Lower leg skin (tissue), 4 donors: ENCODE data around the gene NRIP3. TPM values are rescaled to one million over a fixed set of nuclear protein-coding genes. Genes with fewer than 3 reads are reported as not detected.
"Not testable (repeated sequence)": the region's sequence is repeated elsewhere in the genome, so short reads cannot be mapped to it uniquely, and the experiment has no call there.

Source experiments
- DNase-seq, 2 donors: peaks; one replicate each; pipeline ENCODE4 v3.0.0-alpha.2; 2019; ENCODE audit warnings: low spot score in 2 of 2
- H3K4me3 ChIP-seq: fragments of 200-600 bp; sonication (generic); 2 replicates; pipeline ENCODE4 v1.5.1; 2017; ENCODE audit warnings: mild to moderate bottlenecking, low read depth; ENCODE audit not compliant: poor library complexity, severe bottlenecking
- CTCF ChIP-seq, 3 donors: fragments of 450-650 bp; IDR thresholded peaks; one replicate each; pipeline ENCODE4 v1.5.1; 2016; ENCODE audit warnings: antibody characterized with exemption in 3 of 3, mild to moderate bottlenecking in 3 of 3, moderate library complexity in 2 of 3
- POLR2A ChIP-seq, 2 donors: fragments of 450-650 bp; IDR thresholded peaks; one replicate each; pipeline ENCODE4 v1.6.1; 2016 to 2017; ENCODE audit warnings: antibody characterized with exemption in 2 of 2, mild to moderate bottlenecking in 1 of 2, moderate library complexity in 1 of 2
- WGBS, 2 donors: methylation state at CpG; one replicate each; pipeline ENCODE4 v1.1.5; 2018; 5-methylcytosine and 5-hydroxymethylcytosine counted together
- intact Hi-C: fragments of 100-400 bp; cut with DNase I; formaldehyde crosslinking; loops from one replicate; pipeline ENCODE4 v1.15.0; 2023; ENCODE audit warnings: low total_unique reads
- total RNA-seq, 4 donors: library from RNA; depleted of rRNA; stranded (reverse); fragments of >200 nt; gene quantifications; one replicate each; pipeline ENCODE4 v1.1.0, GENCODE V29; 2016

The NRIP3 gene
- total RNA-seq, 4 donors from 2014 or later: 1.3 to 15.6 (median 1.9) TPM

- TF ChIP-seq POLR2A (IDR thresholded peaks at IDR 0.05) (no peak), CTCF (IDR thresholded peaks at IDR 0.05) (no peak)
- no peak overlapping the region for H3K4me3 ChIP-seq
- WGBS, 2 donors: 85 to 86% methylated on average over 2 of the region's 2 CpGs
- intact Hi-C loops: no loop called here
- no peak for DNase-seq
These were observed 5.8 kb downstream of the NRIP3 start for GRCh38 chr11:8998017-8998416.

DNA sequence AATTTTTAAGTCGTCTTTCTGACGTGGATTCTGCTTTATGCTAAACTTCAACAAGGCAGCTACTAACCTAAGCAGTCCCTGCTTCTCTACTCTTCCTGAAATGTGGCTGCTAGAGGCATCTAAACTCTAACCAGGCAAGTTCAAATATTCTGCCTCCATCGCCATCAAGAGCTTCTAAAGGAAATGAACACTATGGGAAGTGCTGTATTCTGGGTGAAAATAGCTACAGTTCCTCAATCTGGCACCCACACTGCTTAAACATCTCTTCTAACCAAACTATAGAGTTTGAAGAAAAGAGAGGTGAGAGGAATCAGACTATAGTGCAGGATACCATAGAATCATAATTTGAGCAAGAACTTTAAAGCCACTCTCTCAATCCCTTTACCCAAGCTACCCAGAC is 6.3 kb downstream of the NRIP3 start:
- no peak for TF ChIP-seq CTCF (IDR thresholded peaks at IDR 0.05)
- no peak for TF ChIP-seq POLR2A (IDR thresholded peaks at IDR 0.05)
- no peak for DNase-seq
- 91 to 93% methylated on average over 3 of the region's 3 CpGs for WGBS, 2 donors
- no peak overlapping the region for H3K4me3 ChIP-seq
- intact Hi-C loops: no loop called here

DNA sequence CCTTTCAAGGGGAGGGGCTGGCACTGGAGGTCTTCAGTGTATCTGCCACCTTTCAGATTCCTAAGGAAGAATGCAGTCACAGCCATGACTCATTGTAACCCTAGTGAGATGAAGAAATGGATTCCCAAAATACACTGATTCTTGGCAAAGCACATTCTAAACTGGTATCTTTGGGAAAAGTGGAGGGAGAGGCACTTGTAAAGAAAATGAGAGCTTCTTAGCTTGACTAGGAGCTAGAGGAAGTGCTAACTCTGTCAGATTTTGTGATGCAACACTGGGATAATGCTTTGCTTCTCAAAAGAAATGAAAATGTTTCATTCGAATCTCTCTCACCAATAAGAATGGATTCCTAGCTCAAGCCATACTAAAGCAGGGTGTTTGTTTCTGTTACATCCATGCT is 14.3 kb downstream of the NRIP3 start:
- no peak for TF ChIP-seq POLR2A (IDR thresholded peaks at IDR 0.05)
- TF ChIP-seq CTCF (IDR thresholded peaks at IDR 0.05): no peak
- DNase-seq: no peak
- 70 to 82% methylated on average over 1 of the region's 1 CpG for WGBS, 2 donors
- H3K4me3 ChIP-seq: no peak overlapping the region
- intact Hi-C loops: no loop called here

DNA sequence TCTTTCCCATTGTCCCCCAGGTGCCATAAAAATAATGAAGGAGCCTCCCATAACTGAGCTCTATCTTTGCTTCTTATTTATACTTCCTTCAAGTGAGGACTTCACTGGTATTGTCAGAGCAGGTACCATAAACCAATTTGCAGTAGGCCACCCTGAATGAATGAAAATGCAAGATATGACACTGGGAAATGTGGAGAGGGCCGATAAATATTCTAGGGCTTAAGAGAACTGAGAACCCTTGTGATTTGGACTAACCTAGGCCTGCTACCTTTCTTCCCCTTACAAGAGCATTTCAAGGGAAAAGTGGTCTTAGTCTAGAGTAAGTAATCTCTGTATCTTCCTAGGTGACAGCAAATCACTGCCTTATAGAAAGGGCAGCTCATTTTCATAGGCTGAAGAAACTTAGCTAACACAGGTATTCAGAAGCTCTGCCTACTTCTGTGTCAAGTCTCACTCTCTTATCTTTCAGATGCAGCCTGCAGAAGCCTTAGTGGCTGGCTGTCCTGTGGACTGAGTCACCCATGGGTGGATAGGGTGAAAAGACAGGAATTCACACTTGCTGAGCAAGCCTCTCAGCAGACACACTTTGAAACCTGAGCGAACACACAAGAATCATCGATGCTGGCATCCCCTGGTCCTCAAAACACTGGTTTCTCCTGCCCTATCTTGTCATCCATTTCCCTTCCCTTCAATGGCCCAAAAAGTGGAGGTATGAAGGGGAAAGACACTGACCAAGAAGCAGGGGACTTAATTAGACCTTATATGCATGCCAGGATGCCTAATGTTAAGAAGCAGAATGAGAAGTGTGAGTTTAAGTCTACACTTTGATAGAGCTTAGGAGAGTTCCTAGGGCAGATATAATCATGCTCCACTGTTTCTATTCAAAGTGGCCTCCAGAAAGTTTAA is 15.2 kb downstream of the NRIP3 start:
- TF ChIP-seq POLR2A (IDR thresholded peaks at IDR 0.05): no peak
- no peak for TF ChIP-seq CTCF (IDR thresholded peaks at IDR 0.05)
- 57 to 89% methylated on average over 3 of the region's 3 CpGs for WGBS, 2 donors
- no peak overlapping the region for H3K4me3 ChIP-seq
- no peak for DNase-seq
- intact Hi-C loops: no loop called here

DNA sequence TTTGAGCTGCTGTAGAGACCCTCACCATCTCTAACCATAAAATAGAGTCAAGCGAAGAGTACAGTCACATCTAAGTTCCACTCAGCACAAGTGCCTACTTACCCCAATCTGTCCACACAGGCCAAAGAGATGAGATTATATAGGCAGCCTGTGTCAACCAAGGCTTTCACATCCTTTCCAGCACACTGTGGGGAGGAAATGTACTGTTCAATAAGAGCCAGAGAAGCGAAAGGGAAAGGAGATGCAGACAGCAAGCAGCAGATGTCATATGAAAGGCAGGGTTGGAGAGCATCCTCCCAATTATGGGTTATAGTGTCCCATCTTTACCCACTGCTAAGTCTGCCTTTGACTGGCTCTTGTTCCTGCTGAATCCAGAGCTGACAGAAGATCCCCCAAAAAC is 16.4 kb downstream of the NRIP3 start:
- TF ChIP-seq POLR2A (IDR thresholded peaks at IDR 0.05) (no peak), CTCF (IDR thresholded peaks at IDR 0.05) (no peak)
- 89 to 90% methylated on average over 2 of the region's 2 CpGs for WGBS, 2 donors
- no peak for DNase-seq
- no peak overlapping the region for H3K4me3 ChIP-seq
- intact Hi-C loops: no loop called here

DNA sequence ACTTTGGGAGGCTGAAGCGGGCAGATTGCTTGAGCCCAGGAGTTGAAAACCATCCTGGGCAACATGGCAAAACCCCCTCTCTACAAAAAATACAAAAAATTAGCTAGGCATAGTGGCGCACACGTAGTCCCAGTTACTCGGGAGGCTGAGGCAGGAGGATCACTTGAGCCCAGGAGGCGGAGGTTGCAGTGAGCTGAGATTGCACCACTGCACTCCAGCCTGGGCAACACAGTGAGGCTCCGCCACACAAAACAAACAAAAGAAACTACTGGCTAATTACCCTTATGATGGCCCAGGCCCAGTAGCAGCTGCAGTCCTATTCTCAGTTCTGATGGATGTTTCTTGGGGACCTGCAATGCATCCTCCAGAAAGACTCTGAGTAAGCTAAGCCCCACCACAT is 17.0 kb downstream of the NRIP3 start:
- intact Hi-C loops, DNase-seq, H3K4me3 ChIP-seq: not testable (repeated sequence)
- 86 to 96% methylated on average over 6 of the region's 6 CpGs for WGBS, 2 donors
